HK-2 (cell line): ENCODE results near the gene CASTOR1.

Experiments used
- DNase-seq: peaks from one replicate; pipeline ENCODE4 v3.0.0-alpha.2; 2018; ENCODE audit not compliant: unreplicated experiment

The CASTOR1 gene

DNA sequence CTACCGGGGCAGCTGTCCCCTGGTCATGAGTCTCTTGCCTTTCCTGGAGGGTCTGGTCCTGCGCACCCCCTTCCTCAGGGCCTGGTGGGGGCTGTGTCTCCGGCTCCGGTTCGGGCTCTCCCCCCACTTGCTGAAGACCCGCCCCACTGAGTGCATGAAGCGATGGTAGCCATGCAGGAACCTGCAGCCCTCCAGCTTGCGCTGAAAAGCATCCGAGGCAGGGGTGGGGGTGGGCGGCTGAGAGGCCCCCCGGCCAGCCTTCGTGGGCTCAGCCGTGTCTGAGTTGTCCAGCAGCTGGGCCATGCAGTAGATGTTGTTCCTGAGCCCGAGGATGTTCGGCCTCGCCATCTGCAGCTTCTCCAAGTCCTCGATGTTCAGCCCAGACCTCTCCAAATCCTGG, 25.4 kb downstream of the CASTOR1 start:
- no peak for DNase-seq

DNA sequence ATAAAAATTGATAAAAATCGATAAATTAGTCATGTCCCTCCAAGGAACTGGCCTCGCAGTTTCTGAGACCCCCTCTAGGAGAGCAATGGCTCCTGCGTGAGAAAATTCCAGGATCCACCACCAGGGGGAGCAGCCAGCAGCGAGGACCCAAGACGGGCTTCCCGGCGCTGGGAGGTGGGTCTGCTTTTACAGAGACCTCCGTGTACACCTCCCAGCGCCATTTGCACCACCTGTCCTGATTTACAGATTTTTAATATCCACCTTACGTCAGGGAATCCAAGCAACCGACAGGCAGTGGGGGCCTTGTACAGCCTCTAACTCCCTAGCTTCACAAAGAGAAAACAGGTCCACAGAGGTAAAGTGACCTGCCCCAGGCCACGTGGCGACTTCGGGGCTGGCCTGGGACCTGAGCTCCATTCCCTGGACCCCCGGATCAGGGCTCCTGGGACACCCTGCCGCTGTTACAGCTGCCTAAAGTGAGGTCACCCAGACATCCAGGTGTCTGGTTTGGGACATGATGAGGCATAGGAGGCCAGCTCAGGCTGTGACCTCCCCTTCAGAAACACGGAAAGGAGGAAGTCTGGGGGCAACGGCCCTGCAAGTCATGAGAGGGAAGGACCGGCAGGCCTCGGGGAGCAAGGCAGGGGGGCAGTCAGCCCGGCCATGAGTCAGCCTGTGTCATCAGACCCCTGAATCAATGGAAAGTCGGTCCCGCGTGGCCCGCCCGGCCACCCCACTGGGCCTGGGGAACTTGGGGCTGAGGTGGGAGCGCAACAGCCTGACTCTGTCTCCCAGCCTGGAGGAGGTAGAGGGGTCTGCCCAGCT, 26.2 kb downstream of the CASTOR1 start:
- peak; percentile 78 for DNase-seq

DNA sequence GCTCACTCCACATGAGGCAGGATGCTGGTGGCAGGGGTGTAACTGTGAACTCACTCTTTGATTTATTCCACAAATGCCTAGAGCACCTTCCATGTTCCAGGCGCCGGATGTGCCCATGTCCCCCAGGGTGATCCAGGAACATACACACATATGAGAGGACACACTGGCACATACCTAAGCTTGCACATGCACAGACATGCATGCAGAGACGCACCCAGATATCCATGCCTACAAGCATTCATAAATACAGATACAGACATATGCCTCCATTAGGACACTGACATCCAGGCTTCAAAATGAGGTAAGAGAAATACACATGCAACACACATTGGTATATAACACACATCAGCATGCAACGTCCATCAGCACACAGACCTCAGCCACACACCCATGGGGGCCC, 27.2 kb downstream of the CASTOR1 start:
- no peak for DNase-seq

DNA sequence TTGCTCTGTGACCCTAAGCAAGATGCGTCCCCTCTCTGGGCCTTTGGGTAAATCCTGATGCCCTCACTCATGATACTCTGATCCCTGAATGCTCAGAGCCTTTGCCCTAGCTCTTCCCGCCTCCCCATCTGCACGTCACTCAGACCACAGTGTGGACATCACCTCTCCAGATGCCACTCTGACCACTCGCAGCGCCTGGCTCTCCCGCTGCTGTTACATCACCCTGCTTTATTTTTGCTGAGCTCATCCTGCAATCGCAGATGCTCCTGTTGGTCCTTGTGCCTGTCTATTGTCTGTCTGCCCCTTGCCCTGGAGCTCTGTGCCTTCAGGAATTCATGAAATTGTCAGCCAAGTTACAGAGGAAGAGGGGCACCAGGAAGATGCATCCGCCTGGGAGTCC, 28.2 kb downstream of the CASTOR1 start:
- DNase-seq: peak; percentile 31

DNA sequence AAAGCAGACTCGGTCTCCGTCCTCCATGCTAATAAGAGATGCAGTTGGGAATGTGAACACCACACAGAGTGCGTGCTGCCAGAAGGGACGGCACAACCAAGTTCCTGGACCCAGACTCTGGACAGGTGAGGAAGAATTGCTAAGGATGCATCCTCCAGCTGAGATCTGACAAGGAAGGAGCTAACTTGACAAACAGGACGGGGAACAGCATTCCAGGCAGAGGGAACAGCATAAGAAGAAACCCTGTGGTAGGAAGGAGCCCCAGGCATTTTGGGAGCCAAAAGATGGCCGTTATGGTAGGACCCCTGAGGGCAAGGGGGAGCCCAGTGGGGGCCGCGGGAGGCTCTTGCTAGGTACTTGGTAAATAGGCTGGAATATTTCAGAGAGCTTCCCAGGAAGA, 28.6 kb downstream of the CASTOR1 start:
- DNase-seq: no peak

DNA sequence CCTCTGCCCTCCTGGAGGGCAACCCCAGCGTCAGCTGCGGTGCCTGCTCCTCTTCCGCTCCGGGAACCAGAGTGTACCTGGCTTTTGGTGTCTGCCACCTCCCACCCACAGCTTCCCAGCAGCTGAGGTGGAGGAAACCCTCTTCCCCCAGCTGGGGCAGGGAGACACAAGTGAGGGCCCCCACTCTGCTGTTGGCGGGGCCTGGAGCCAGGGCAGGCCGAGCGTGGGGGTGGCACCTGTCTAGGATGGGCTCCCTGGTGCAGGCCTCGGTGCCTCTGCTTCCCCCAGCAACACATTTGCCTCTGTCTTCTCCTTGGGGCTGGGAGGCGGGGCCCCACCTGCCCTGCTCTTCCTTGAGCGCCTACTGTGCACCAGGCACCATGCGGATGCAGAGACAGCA, 29.0 kb downstream of the CASTOR1 start:
- no peak for DNase-seq

DNA sequence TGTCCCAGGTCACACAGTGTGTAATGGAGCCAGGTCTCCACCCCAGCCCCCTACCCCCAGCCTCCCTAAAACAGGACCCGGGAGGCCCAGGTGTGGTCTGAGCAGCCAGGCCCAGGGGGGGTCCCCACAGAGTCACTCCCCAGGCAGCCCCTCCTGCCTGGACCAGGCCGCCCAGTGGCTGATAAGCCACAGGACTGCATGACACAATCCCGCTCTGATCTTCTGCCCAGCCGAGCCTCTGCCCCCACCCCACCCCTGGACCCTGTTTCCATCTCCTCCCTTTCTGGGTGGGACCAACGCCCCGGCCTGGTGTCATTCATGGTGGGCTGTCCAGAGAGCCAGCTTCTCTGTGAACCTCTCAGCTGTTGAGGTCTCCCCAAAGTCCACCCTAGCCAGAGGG, 35.0 kb downstream of the CASTOR1 start:
- peak; percentile 71 for DNase-seq

DNA sequence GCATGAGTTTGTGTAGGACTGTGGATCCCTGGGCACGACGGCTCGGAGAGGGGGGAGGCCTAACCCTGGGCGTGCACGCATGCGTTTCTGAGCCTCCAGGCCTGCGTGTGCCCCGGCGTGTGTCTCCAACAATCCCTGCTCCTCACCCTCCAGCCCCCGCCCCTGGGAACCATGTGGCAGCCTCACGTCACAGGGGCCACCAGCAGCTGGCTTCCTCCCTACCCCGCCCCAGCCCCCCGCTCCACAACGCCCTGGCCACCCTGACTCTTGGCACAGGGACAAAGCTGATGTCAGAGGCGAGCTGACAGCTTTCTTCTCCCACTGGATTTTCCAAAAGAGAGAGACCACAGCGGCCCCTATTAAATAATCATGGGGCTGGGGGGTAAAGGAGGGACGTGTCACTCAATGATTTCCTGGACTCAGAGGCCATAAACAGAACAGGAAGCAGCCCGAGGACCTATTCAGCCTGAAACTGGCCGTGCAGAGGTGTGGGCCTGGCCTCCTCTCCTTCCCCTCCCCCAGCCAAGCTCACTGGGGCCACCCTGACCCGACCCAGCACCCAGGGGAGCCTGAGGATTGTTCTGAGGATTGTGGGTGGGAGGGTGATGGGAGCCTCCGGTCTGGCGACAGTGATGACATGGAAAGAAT, 36.0 kb downstream of the CASTOR1 start:
- DNase-seq: peak; percentile 88

DNA sequence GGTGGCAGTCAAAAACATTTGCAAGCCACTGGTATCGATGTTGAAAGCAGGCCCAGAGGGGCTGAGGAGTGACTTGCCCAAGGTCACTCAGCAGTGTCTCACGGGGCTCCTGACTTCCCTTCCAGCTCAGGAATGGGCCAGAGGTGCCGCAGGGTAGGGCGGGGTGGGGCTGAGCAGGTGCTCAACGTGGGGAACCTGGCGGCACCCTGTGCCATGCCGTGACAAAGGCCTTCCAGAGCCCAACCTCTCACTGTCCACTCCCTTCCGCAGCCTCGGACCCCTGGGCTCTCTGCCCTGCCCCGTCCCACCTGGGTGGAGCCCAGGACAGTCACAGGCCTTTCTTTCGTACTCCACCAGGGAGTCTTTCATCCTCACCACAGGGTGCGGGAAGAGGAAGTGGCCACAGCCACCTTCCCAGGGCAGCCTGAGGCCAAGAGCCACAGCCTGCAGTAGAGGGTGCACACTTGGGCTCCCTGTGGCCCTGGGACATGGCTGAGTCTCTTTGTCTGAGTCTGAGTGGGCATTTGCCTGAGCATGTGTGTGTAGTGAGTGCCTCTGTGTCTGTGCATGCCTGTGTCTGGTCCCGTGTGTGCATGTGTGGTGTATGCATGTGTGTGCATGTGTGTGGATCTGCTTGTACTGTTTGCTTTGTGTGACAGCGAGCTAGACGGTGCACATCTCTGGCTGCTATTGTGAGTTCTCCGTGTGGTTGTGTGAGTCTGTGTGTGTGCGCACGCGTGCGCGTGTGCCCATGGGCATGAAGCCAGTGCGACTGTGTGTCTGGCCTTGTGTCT, 36.7 kb downstream of the CASTOR1 start:
- DNase-seq: no peak

DNA sequence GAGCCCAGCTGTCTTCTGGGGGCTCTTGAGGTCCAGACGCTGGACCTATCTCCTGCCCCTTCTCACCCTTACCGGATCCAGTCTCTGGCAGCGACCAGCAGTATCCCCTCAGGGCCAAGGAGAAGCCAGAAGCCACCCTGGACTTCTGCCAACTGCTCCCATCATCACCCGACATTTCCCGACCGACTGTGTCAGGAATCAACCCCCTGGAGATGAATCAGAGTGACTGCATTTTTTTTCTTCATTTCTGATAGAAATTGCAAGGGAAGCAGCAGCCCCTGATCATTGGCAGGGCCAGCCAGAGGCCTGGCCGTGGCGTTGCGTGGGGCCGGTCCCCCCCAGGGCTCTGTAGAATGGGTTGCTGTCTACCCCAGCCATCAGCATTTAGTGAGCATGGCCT, 37.6 kb downstream of the CASTOR1 start:
- peak; percentile 77 for DNase-seq

DNA sequence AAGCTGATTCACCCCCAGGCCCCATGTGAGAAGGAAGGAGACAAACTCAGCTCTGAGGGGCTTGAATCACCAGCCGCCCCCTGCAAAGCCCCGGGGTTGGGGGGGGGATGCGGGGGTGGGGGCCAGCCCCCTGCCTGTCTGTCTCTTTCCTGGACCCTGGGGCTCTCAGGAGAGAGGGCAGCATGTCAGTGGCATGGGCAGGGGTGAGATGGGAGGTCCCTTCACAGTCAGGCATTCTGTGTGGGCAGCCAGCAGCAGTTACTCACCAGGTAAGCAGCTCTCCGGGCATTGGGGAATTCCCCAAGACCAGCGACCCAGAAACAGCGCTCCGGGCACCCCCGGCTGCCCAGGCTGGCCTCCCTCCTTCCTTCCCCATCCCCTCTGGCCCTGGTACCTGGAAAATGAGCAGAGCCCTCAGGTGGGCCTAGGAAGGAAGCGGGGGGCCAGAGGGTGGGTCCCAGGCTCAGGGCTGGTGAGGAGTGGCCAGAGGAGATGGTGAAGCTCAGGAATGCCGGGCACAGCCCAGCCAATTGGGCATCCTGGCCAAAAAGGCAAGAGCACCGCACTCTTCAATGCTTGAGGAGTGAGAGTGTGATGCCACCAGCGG, 38.5 kb downstream of the CASTOR1 start:
- DNase-seq: peak; percentile 92

DNA sequence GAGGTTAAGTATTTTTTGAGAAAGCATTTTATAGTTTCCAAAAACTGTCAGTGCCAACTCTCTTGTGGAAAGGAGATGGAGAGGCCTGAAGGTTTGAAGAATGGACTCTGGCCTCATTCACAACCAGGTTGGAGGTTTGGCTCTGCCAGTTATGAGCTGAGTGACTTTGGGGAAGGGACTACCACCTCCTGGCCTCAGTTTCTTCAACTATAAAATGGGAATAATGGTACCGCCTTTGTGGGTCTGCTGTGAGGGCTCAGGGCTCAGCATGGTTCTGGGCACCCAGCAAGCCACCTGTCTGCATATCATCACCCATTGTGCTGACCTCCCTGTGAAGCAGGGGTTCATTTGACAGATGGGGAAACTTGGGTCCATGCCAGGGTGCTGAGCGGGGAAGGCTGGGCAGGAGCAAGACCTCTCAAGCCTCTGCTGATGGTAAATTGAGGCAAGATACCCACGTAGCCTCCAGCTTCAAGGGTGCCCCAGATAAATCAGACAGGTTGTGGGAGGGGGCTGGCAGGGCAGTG, 39.2 kb downstream of the CASTOR1 start:
- DNase-seq: no peak

DNA sequence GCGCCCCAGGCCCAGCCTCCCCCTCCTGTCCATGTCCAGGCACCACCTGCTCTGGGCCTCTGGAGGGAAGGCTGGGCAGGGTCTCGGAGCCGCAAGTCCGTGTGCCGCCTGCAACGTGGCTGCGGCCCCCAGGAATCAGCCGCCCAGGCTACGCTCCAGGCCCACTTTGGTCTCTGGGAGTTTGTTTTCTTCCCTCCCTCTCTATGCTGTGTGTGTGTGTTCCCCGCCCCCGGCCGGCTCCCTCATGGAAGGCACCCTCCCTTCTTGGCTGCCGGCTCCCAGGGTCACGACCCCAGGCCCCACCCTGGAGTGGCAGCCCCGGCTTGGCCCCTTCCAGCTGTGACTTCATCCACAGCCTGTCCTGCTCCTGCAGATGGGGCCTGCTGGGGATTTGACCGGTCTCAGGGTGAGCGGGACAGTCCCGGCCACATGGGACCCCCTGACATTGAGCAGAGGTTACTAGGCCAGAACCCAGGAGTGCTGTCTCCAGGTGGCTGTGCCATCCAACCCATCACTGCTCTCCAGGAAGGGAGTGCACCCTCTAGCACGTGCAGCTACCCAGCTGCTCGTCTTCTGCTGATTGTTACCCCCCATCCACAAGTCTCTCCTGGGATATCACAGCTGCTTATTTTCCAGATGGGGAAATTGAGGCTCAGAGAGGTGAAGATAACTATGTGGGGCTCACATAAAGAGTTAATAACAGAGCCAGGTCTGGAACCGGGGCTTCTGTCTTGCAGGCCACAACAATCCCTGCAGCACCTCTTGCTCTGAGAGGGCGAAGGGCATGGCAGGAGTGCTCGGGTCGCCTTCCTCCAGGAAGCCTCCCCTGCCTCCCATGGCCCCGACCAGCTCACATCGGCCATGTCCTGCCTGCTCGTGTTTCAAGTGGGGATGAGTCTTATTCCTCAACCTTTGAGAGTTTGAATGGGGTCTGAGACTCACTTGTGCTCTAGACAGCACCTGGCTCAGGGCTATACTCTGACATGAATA, 40.0 kb downstream of the CASTOR1 start:
- DNase-seq: no peak

DNA sequence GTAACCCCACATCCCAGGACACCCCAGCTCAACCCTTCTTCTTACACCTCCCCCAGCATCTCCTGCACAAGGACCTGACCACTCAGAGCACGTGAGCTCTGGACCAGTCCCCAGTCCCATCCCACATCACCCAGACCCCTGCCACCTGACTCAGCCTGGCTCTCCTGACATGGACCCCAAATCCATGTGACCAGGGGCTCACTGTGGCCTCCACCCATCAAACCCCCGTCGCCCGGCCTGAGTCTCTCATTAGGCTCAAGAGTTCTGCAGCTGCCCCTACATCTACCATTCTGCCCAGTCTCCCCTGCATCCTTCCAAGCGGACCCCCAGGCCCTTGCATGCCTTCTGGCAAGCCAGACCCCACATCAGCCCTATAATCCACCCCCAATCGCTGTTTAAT, 40.8 kb downstream of the CASTOR1 start:
- no peak for DNase-seq

DNA sequence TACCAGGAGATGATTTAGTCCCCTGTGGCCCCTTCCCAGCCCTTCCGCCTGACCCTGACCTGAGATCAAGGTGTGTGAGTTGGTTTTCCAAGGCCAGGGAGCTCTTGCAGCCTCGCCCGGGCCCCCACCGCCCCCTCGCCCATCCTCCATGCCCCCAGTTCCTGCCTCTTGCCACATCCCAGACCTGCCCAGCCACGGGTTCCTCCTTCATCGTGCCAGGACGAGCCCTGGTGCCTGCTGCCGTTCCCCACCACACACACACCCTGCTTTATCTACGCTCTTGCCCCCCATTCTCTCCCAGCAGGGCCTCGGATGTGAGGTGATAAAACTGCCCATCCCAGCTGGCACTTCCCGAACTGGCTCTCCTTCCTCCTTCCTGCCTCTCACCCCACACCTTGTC, 41.3 kb downstream of the CASTOR1 start:
- DNase-seq: no peak

DNA sequence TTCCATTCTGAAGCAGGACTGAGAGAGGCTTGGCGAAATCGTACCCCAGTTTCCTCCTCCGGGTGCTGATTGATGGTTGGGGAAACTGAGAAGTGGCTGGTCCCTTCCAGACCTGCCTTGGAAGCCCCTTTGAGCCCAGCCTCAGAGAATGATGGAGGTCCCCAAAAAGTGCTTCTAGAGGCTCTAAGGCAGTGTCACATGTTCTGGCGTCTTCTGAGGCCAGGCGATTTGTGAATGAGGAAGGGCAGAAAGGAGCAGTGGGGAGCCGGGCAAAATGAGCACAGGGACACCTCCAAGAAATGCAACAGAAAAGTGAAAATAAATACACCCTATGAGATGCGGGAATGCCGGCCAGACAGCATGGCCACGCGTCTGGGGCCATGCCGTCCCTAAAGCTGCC, 41.7 kb downstream of the CASTOR1 start:
- no peak for DNase-seq

DNA sequence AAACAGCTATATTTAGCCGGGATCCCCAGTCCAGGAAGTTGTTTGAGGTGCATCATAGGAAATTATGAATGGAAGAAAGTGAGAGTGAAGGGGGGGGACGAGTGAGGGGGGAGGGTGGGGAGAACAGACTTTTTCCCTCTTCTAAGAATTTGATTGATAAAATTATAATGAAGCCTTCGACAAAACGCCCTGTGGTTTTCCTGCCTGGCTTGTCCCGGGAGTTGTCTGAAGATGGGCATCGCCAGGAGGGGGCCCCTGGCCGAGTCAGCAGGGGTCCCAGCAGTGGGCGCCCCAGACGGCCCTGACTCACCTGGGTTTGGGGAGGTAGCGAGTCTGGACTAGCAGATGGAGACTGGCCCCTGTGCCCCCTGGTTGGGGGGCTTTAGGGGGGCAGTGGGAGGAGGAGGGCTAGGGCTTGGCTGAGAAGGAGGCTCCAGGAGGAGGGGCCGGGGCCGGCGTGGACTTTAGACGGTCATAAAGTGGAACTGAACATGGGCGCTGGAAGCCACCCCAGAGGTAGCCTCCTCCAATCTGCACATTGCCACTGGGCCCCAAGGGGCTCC, 42.4 kb downstream of the CASTOR1 start:
- no peak for DNase-seq

DNA sequence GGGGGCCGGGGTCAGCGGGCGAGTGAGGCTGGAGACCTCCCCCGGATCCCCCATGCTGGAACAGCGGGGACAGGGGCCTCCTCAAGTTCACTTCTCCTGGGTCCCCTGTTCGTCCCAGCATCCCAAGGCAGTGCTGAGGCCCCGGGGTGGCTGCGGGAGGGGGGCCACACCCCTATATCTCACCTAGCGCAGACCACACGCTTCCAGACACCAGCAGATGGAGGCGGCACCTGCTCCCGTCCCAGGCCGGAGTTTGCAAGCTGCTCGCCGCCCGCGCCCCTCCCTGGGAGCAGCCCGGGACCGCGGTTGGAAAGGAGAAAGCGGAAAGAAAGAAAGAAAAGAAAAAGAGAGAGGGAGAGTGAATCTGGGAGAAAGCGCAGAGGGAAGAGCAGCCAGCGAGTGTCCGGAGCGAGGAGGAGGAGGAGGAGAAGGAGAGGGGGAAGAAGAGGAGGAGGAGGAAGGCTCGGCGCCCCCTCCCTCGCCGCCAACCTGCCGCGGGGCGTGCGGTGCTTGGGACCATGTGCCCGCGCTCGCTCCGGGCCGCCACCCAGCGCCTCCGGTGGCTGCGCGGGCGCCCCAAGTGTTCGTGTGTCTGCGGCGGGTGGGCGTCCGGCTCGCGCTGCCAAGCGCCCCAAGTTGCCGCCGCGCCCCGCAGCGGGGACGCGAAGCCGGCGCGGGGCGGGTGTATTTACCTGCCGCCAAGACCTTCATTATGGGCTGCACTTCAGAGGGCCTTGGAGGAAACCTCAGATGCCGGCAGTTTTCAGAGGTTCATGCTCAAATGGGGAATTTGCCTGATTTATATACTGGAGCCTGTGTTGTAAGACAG, 43.1 kb downstream of the CASTOR1 start, which contains the start of gene LIF:
Gene LIF, minus strand, starts transcription at position 775 of the 829 bp plus-strand sequence. Its CDS starts 64 bp downstream, at position 711.
- DNase-seq: no peak
